ENCODE measurements around the gene CYS1. TPM values are rescaled to one million over a fixed set of nuclear protein-coding genes. Genes with fewer than 3 reads are reported as not detected.
"Not testable (repeated sequence)": the region's sequence is repeated elsewhere in the genome, so short reads cannot be mapped to it uniquely, and the experiment has no call there.

Gene CYS1
- total RNA-seq, 2 donors from 2014 or later = 0.29 to 0.44 TPM

- H3K4me3 ChIP-seq (ENCODE audit: low read length) = no peak overlapping the region
- Mint-ChIP-seq H3K9me3 (no peaks in the 10 kb centered on the region), H3K36me3 (ENCODE audit: low read depth) (no peaks in the 10 kb centered on the region), H3K4me1 (no peaks in the 10 kb centered on the region), H3K27me3 (ENCODE audit: insufficient read depth) (no peaks in the 10 kb centered on the region), H3K27ac (no peak overlapping the region), H3K4me3 (no peak overlapping the region)
- no peak overlapping the region for H3K27ac ChIP-seq (ENCODE audit: low read depth, low read length)
- no peak overlapping the region for H3K9ac ChIP-seq (ENCODE audit: extremely low read depth, low read length, poor library complexity, severe bottlenecking)
- H3K27me3 ChIP-seq (ENCODE audit: control insufficient read depth, insufficient read depth, low read length, poor library complexity, severe bottlenecking) = no peaks in the 10 kb centered on the region
- no peaks in the 10 kb centered on the region for H3K9me3 ChIP-seq (ENCODE audit: control insufficient read depth, low read length)
- DNase-seq = no peak
- WGBS, 2 experiments (ENCODE audit: insufficient coverage in 1 of 2, insufficient read length in 1 of 2) = 91 to 94% methylated on average over 29 to 35 of the region's 35 CpGs
- no peak for TF ChIP-seq CTCF (conservative IDR thresholded peaks at IDR 0.05)
- H3K4me1 ChIP-seq (ENCODE audit: control insufficient read depth, insufficient read depth, low read length) = no peaks in the 10 kb centered on the region
- no peaks in the 10 kb centered on the region for H3K36me3 ChIP-seq (ENCODE audit: control insufficient read depth, insufficient read depth, low read length)
Measured at GRCh38 chr2:10016001-10016801, 64.0 kb downstream of the CYS1 start.

GRCh38 chr2:10015376-10015989 is 64.7 kb downstream of the CYS1 start:
- H3K27ac ChIP-seq (ENCODE audit: low read depth, low read length); H3K27ac Mint-ChIP-seq; H3K4me3 Mint-ChIP-seq; H3K27me3 Mint-ChIP-seq (ENCODE audit: insufficient read depth); H3K36me3 Mint-ChIP-seq (ENCODE audit: low read depth); H3K4me1 Mint-ChIP-seq; DNase-seq; H3K4me1 ChIP-seq (ENCODE audit: control insufficient read depth, insufficient read depth, low read length); H3K27me3 ChIP-seq (ENCODE audit: control insufficient read depth, insufficient read depth, low read length, poor library complexity, severe bottlenecking); H3K9me3 Mint-ChIP-seq; H3K4me3 ChIP-seq (ENCODE audit: low read length); H3K36me3 ChIP-seq (ENCODE audit: control insufficient read depth, insufficient read depth, low read length); H3K9me3 ChIP-seq (ENCODE audit: control insufficient read depth, low read length); H3K9ac ChIP-seq (ENCODE audit: extremely low read depth, low read length, poor library complexity, severe bottlenecking): not testable (repeated sequence)
- WGBS, 2 experiments (ENCODE audit: insufficient coverage in 1 of 2, insufficient read length in 1 of 2) = 92 to 99% methylated on average over 13 to 36 of the region's 44 CpGs

- H3K27me3 Mint-ChIP-seq (ENCODE audit: insufficient read depth) = no peaks in the 10 kb centered on the region
- no peaks in the 10 kb centered on the region for H3K36me3 Mint-ChIP-seq (ENCODE audit: low read depth)
- no peaks in the 10 kb centered on the region for H3K9me3 Mint-ChIP-seq
- H3K4me1 ChIP-seq (ENCODE audit: control insufficient read depth, insufficient read depth, low read length) = no peaks in the 10 kb centered on the region
- no peaks in the 10 kb centered on the region for H3K4me1 Mint-ChIP-seq
- no peak overlapping the region for H3K27ac Mint-ChIP-seq
- TF ChIP-seq CTCF (conservative IDR thresholded peaks at IDR 0.05) = no peak
- no peak overlapping the region for H3K9ac ChIP-seq (ENCODE audit: extremely low read depth, low read length, poor library complexity, severe bottlenecking)
- no peak overlapping the region for H3K4me3 ChIP-seq (ENCODE audit: low read length)
- 94% methylated on average over 29 to 42 of the region's 42 CpGs for WGBS, 2 experiments (ENCODE audit: insufficient coverage in 1 of 2, insufficient read length in 1 of 2)
- no peak overlapping the region for H3K27ac ChIP-seq (ENCODE audit: low read depth, low read length)
- no peaks in the 10 kb centered on the region for H3K36me3 ChIP-seq (ENCODE audit: control insufficient read depth, insufficient read depth, low read length)
- no peaks in the 10 kb centered on the region for H3K27me3 ChIP-seq (ENCODE audit: control insufficient read depth, insufficient read depth, low read length, poor library complexity, severe bottlenecking)
- DNase-seq = no peak
- no peaks in the 10 kb centered on the region for H3K9me3 ChIP-seq (ENCODE audit: control insufficient read depth, low read length)
- H3K4me3 Mint-ChIP-seq = no peak overlapping the region
Measured at GRCh38 chr2:10014418-10015190, 65.6 kb downstream of the CYS1 start.

GRCh38 chr2:10013651-10014417 is 66.4 kb downstream of the CYS1 start:
- H3K36me3 ChIP-seq (ENCODE audit: control insufficient read depth, insufficient read depth, low read length); H3K4me1 ChIP-seq (ENCODE audit: control insufficient read depth, insufficient read depth, low read length); H3K27me3 ChIP-seq (ENCODE audit: control insufficient read depth, insufficient read depth, low read length, poor library complexity, severe bottlenecking); H3K27ac ChIP-seq (ENCODE audit: low read depth, low read length); H3K4me3 ChIP-seq (ENCODE audit: low read length); H3K9me3 Mint-ChIP-seq; DNase-seq; H3K4me3 Mint-ChIP-seq; H3K27ac Mint-ChIP-seq; H3K9me3 ChIP-seq (ENCODE audit: control insufficient read depth, low read length); H3K27me3 Mint-ChIP-seq (ENCODE audit: insufficient read depth); H3K36me3 Mint-ChIP-seq (ENCODE audit: low read depth); H3K9ac ChIP-seq (ENCODE audit: extremely low read depth, low read length, poor library complexity, severe bottlenecking); H3K4me1 Mint-ChIP-seq: not testable (repeated sequence)
- 90 to 96% methylated on average over 31 to 43 of the region's 43 CpGs for WGBS, 2 experiments (ENCODE audit: insufficient coverage in 1 of 2, insufficient read length in 1 of 2)

Data from endodermal cell (in vitro differentiated cells).